ENCODE results near the gene LRRC74B.

GRCh38 chr22:21079493-21079892, 33.7 kb downstream of the LRRC74B start:
- TF ChIP-seq CTCF (IDR thresholded peaks at IDR 0.05) (no peak), POLR2AphosphoS5 (IDR thresholded peaks at IDR 0.05) (no peak)

Measured in gastroesophageal sphincter (tissue), 3 donors.